Measurements from ENCODE around the gene IGFBP7. TPM values are rescaled to one million over a fixed set of nuclear protein-coding genes. Genes with fewer than 3 reads are reported as not detected.
"Not testable (repeated sequence)": the region's sequence is repeated elsewhere in the genome, so short reads cannot be mapped to it uniquely, and the experiment has no call there.

The IGFBP7 gene
- total RNA-seq, 2 donors from 2014 or later = 58.5 to 89.5 TPM

- H3K27me3 ChIP-seq = no peaks in the 10 kb centered on the region
- peak overlapping the region; percentile 55 for H3K27ac ChIP-seq
- no peak overlapping the region for H3K4me3 ChIP-seq
- no peaks in the 10 kb centered on the region for H3K36me3 ChIP-seq
- intact Hi-C loops (cut with DNase I) = no loop called here
- no peak for DNase-seq
- no peaks in the 10 kb centered on the region for H3K9me3 ChIP-seq
- no peak for TF ChIP-seq CTCF (IDR thresholded peaks at IDR 0.05)
- H3K9ac ChIP-seq (ENCODE audit: low read depth in 2 of 2, low read length in 2 of 2) = no peak overlapping the region
- H3K4me1 ChIP-seq = no peaks in the 10 kb centered on the region
Measured at GRCh38 chr4:57064811-57065711, 45.1 kb downstream of the IGFBP7 start.

GRCh38 chr4:57064120-57064519 is 46.1 kb downstream of the IGFBP7 start:
- TF ChIP-seq CTCF (IDR thresholded peaks at IDR 0.05) = no peak
- Histone ChIP-seq H3K27me3 (no peaks in the 10 kb centered on the region), H3K4me3 (no peak overlapping the region), H3K27ac (no peak overlapping the region), H3K9ac (ENCODE audit: low read depth in 2 of 2, low read length in 2 of 2) (no peak overlapping the region), H3K4me1 (no peaks in the 10 kb centered on the region), H3K9me3 (no peaks in the 10 kb centered on the region), H3K36me3 (no peaks in the 10 kb centered on the region)
- intact Hi-C loops (cut with DNase I) = no loop called here
- no peak for DNase-seq

GRCh38 chr4:57063518-57063917 is 46.7 kb downstream of the IGFBP7 start:
- Histone ChIP-seq H3K9me3 (no peaks in the 10 kb centered on the region), H3K36me3 (no peaks in the 10 kb centered on the region), H3K27ac (no peak overlapping the region), H3K27me3 (no peaks in the 10 kb centered on the region), H3K4me1 (no peaks in the 10 kb centered on the region), H3K4me3 (no peak overlapping the region), H3K9ac (ENCODE audit: low read depth in 2 of 2, low read length in 2 of 2) (peak overlapping the region in 1 of 2 donors; percentile 29)
- DNase-seq = no peak
- intact Hi-C loops (cut with DNase I) = no loop called here
- no peak for TF ChIP-seq CTCF (IDR thresholded peaks at IDR 0.05)

GRCh38 chr4:57061395-57061794 is 48.8 kb downstream of the IGFBP7 start:
- H3K27ac ChIP-seq = no peak overlapping the region
- H3K4me1 ChIP-seq = no peaks in the 10 kb centered on the region
- no peak for TF ChIP-seq CTCF (IDR thresholded peaks at IDR 0.05)
- H3K36me3 ChIP-seq = no peaks in the 10 kb centered on the region
- no peaks in the 10 kb centered on the region for H3K27me3 ChIP-seq
- intact Hi-C loops (cut with DNase I) = no loop called here
- H3K4me3 ChIP-seq = no peak overlapping the region
- no peaks in the 10 kb centered on the region for H3K9me3 ChIP-seq
- no peak overlapping the region for H3K9ac ChIP-seq (ENCODE audit: low read depth in 2 of 2, low read length in 2 of 2)
- no peak for DNase-seq

GRCh38 chr4:57060717-57061067 is 49.5 kb downstream of the IGFBP7 start:
- intact Hi-C loops (cut with DNase I); H3K9ac ChIP-seq (ENCODE audit: low read depth in 2 of 2, low read length in 2 of 2); H3K27ac ChIP-seq; H3K9me3 ChIP-seq; H3K4me1 ChIP-seq; H3K27me3 ChIP-seq; H3K4me3 ChIP-seq; DNase-seq; H3K36me3 ChIP-seq: not testable (repeated sequence)
